GM12872 (cell line): ENCODE results near the gene HSD11B2.

Experiments used
- TF ChIP-seq, protein P1 (sequence below): IDR thresholded peaks from 3 replicates; pipeline ENCODE4 v1.5.1; 2011; ENCODE audit warnings: low read depth, mild to moderate bottlenecking, low read length, moderate library complexity; ENCODE audit not compliant: insufficient read depth

The HSD11B2 gene

GRCh38 chr16:67468731-67469130, 37.8 kb downstream of the HSD11B2 start:
- TF ChIP-seq, protein P1, sequence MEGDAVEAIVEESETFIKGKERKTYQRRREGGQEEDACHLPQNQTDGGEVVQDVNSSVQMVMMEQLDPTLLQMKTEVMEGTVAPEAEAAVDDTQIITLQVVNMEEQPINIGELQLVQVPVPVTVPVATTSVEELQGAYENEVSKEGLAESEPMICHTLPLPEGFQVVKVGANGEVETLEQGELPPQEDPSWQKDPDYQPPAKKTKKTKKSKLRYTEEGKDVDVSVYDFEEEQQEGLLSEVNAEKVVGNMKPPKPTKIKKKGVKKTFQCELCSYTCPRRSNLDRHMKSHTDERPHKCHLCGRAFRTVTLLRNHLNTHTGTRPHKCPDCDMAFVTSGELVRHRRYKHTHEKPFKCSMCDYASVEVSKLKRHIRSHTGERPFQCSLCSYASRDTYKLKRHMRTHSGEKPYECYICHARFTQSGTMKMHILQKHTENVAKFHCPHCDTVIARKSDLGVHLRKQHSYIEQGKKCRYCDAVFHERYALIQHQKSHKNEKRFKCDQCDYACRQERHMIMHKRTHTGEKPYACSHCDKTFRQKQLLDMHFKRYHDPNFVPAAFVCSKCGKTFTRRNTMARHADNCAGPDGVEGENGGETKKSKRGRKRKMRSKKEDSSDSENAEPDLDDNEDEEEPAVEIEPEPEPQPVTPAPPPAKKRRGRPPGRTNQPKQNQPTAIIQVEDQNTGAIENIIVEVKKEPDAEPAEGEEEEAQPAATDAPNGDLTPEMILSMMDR, result no peak

DNA sequence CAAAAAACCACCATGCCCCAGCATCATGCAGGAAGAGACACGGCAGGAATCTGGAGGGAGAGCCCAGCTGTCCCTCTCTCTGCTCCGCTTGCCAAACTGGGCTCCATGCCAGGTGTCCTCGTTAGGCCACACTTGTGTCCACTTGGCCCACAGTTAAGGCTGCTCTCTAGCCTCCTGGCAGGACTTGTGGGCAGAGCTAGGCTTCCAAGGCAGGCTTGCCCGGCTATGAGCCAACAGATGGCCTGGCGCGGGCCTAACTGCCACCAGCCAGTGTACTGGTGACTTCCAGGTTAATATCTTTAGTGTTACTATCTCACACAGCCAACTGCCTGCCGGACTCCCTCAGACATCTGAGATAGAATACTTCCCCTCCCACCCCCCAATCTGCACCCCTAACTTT, 39.4 kb downstream of the HSD11B2 start:
- TF ChIP-seq, protein P1, result no peak

- TF ChIP-seq, protein P1, result no peak
These were observed 41.0 kb downstream of the HSD11B2 start for GRCh38 chr16:67471758-67472384.

DNA sequence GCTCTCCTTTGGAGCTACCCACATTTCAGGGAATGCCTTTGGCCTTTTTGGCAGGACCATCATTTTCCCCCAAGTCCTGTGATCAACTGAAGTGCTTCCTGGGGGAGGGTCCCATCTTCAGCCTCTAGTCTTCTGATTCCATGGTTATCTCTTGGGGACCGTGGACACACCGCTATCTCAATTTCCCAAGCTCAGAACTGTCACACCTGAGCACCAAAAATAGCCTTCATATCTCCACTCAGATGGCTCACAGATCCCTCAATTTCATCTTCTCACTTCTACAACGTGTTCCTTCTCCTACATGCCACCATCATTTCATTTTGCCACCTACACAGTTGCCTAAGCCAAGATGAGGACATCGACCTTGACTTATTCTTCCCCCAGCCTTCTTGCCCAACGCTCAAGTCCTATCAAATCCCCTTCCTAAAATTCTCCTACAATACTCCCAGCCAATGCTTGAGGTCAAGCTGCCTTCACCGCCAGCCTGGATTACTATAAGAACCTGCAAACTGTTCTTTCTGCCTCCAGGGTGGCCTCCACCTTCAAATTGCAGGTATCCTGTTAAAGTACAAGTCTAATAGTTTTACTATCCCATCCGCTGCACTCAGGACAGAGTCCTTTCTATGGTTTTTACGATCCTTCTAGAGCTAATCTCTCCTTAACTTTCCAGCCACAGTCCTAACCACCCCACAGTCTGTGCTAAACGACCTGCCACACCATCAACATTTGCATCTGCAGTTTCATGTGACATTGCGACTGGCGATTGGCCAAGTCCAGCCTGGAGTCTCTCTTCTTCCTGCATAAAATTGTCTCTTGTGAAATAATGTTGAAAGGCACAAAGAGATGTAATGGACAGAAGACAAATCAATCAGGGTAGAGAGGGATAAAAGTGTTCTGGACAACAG, 43.9 kb downstream of the HSD11B2 start:
- TF ChIP-seq, protein P1, result no peak

- TF ChIP-seq, protein P1, result no peak
These were observed 47.1 kb downstream of the HSD11B2 start for GRCh38 chr16:67477960-67478554.

DNA sequence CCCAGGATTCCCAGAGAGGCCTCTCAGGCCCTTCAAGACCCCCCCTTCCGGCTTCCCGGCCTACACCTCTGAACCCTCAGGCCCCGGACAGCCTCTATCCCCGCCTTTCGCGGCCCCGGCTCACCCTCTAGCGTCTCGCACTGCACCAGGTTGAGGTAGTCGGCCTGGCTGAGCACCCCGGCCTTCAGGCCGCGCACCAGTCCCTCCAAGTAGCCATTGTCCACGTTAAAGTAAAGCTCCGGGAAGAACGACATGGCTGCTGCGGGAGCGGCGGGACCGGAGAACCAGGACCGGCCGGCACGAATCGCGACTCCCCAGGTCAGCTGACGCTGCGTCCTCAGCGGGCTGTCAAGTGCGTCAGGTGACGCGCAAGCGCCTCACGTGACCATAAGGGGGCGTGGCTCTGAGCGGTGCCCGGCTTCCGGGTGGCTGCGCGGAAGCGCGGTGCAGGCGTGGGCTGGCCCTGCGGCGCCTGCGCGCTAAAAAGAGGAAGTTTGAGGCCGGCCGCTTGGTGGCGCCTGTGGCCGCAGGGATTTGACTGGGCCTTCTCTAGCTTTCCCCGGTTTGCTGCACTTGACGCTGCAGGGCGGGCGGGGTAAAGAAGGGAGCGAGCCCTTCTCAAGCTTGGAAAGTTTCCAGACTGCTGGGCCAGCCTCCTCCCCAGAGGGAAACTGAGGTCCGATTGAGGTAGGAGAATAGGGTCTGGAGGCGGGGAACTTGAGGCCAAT, 50.1 kb downstream of the HSD11B2 start, which contains the start of gene ATP6V0D1:
ATP6V0D1 (minus strand) TSS at position 325 of the 728 bp plus-strand sequence; CDS start at position 254, 71 bp downstream.
- TF ChIP-seq, protein P1, result peak; percentile 87

DNA sequence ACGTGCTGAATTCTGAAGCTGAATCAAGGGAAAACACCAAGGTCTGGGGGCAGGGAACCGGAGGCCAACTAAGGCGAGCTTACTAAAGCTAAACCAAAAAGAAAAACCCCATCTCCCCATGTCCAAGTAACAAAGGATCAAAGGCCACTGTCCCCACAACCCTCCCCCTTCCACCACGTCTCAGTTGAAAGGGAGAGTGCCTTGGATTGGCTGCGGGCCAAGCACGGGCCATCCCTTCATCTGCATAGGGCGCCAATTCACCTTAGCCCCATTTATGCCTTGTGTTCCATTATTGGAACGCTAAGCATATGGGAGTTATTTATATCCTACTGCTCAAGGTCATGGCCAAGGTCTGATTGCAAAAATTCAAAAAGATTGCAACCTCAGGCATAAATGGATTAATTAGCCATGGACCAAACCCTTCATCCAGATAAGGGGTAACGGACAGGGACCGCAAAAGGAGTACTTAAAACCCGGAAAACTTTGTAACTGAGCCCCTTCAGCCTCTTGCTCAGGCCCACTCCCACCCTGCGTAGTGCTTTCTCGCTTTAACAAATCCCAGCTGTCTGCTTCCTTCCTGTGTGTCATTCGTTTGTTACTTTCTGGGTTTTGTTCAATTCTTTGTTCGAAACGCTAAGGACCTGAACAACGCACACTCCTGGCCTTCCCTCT, 50.8 kb downstream of the HSD11B2 start:
- TF ChIP-seq, protein P1, result no peak
